Nephron (organoid): Measurements from ENCODE around the gene APBB2.

Experiments
- H3K27ac Mint-ChIP-seq, 3 experiments: 2 replicates each; pipeline ENCODE4 v1.8.0; 2020; ENCODE audit warnings: mixed read lengths in 3 of 3, mild to moderate bottlenecking in 2 of 3, moderate library complexity in 1 of 3
- H3K27me3 Mint-ChIP-seq: 2 replicates; pipeline ENCODE4 v1.8.0; 2021; ENCODE audit warnings: low read depth, mild to moderate bottlenecking, moderate library complexity, mixed read lengths
- H3K36me3 Mint-ChIP-seq: 2 replicates; pipeline ENCODE4 v1.8.0; 2020; ENCODE audit warnings: low read depth, mixed read lengths
- H3K4me1 Mint-ChIP-seq: 2 replicates; pipeline ENCODE4 v1.8.0; 2020; ENCODE audit warnings: mixed read lengths
- H3K4me3 Mint-ChIP-seq, 3 experiments: 2 replicates each; pipeline ENCODE4 v1.8.0; 2020; ENCODE audit warnings: mild to moderate bottlenecking in 3 of 3, mixed read lengths in 3 of 3, moderate library complexity in 2 of 3
- H3K9me3 Mint-ChIP-seq: 2 replicates; pipeline ENCODE4 v1.8.0; 2020; ENCODE audit warnings: mixed read lengths
- TF ChIP-seq, protein P1 (sequence below), 3 experiments: fragments of 200-600 bp; sonication (generic); IDR thresholded peaks; one replicate each; pipeline ENCODE4 v1.5.0; 2021; ENCODE audit warnings: antibody characterized with exemption in 3 of 3; ENCODE audit not compliant: unreplicated experiment in 3 of 3

Gene APBB2

DNA sequence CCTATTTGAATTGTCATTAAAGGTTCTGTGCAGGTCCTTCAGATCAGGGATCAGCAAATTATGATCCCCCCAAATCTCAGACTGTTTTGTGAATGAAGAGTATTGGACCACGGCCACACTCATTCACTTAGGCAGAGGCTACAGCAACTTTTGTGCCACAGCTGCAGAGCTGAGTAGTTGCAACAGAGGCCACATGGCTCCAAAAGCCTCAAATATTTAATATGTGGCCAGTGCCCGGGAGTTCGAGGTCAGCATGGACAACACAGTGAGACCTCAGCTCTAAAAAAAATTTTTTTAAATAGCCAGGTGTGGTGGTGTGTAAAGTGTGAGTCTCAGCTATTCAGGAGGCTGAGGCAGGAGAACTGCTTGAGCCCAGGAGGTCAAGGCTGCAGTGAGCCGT, 363.8 kb downstream of the APBB2 start:
- Mint-ChIP-seq H3K27ac (no peak overlapping the region), H3K36me3 (peaks cover 7% of the 10 kb centered on the region), H3K27me3 (no peaks in the 10 kb centered on the region), H3K9me3 (no peaks in the 10 kb centered on the region), H3K4me1 (peaks cover 18% of the 10 kb centered on the region), H3K4me3 (no peak overlapping the region)
- TF ChIP-seq, protein P1, sequence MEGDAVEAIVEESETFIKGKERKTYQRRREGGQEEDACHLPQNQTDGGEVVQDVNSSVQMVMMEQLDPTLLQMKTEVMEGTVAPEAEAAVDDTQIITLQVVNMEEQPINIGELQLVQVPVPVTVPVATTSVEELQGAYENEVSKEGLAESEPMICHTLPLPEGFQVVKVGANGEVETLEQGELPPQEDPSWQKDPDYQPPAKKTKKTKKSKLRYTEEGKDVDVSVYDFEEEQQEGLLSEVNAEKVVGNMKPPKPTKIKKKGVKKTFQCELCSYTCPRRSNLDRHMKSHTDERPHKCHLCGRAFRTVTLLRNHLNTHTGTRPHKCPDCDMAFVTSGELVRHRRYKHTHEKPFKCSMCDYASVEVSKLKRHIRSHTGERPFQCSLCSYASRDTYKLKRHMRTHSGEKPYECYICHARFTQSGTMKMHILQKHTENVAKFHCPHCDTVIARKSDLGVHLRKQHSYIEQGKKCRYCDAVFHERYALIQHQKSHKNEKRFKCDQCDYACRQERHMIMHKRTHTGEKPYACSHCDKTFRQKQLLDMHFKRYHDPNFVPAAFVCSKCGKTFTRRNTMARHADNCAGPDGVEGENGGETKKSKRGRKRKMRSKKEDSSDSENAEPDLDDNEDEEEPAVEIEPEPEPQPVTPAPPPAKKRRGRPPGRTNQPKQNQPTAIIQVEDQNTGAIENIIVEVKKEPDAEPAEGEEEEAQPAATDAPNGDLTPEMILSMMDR (IDR thresholded peaks at IDR 0.05; ENCODE audit: unreplicated experiment in 3 of 3), result no peak

DNA sequence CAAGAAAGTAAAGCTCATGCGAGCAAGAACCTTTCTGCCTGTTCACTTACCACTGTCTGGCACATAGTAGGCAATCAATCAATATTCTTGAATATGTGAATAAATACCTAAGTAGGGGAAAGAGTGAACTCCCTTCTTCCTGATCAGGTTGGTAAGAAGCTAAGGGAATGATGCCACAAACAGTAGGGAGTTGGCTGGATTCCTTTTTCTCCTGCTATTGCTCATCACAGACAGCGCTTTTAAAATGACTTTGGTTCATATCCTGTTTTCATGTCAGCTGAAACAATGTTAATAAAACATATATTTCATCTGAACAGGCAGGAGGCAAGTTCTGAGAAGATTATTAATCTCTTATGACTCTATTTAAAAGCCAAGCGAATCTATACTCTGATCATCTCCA, 365.4 kb downstream of the APBB2 start:
- Mint-ChIP-seq H3K36me3 (peaks cover 4% of the 10 kb centered on the region), H3K4me1 (peaks cover 25% of the 10 kb centered on the region), H3K27me3 (no peaks in the 10 kb centered on the region), H3K27ac (peak overlapping the region in 1 of 3 experiments; percentile 2), H3K9me3 (no peaks in the 10 kb centered on the region), H3K4me3 (no peak overlapping the region)
- TF ChIP-seq, protein P1 (IDR thresholded peaks at IDR 0.05; ENCODE audit: unreplicated experiment in 3 of 3), result no peak

DNA sequence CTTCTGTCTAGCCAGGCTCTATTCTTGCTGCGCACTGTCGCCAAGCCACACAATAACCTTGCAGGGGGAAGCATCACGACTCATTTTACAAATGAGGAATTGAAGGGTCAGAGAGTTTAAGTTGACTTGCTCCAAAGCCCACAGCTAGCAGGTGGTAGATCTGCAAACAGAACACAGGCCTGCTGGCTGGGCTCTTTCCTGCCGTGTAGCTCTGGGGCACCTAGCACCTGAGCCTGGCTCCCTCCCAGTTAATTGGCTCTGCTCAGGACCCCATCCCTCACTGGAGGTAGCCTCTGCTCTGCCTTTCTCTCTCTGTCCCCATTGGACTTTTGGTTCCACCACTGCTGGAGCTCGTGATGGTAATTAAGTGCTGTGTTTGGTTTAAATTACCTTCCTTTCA, 366.1 kb downstream of the APBB2 start:
- TF ChIP-seq, protein P1 (IDR thresholded peaks at IDR 0.05; ENCODE audit: unreplicated experiment in 3 of 3), result no peak
- Mint-ChIP-seq H3K27ac (peak overlapping the region in 1 of 3 experiments; percentile 2), H3K4me3 (no peak overlapping the region), H3K4me1 (peaks cover 25% of the 10 kb centered on the region), H3K36me3 (no peaks in the 10 kb centered on the region), H3K9me3 (no peaks in the 10 kb centered on the region), H3K27me3 (no peaks in the 10 kb centered on the region)

DNA sequence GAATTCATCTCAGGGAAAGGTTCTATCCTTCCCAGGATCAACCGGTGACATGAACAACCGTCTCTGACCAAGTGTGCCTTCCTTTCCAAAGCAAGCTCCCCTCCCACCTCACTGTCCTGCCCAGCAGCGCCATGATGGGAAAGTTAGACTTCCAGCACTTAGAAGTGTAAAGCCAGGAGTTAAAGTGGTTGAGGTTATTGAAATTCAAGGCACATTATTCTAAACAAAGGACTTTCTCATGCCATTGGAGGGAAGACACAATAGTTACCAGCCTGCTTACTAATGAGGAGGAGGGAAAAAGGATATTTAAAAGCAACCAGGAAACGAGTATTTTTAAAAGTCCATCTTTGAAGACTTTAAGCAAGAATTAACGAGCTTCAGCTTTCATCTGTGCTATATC, 367.8 kb downstream of the APBB2 start:
- H3K27ac Mint-ChIP-seq, result peak overlapping the region in 1 of 3 experiments; percentile 36
- no peak overlapping the region for H3K4me3 Mint-ChIP-seq
- H3K27me3 Mint-ChIP-seq, result no peaks in the 10 kb centered on the region
- no peaks in the 10 kb centered on the region for H3K9me3 Mint-ChIP-seq
- peaks cover 39% of the 10 kb centered on the region for H3K4me1 Mint-ChIP-seq
- no peaks in the 10 kb centered on the region for H3K36me3 Mint-ChIP-seq
- TF ChIP-seq, protein P1 (IDR thresholded peaks at IDR 0.05; ENCODE audit: unreplicated experiment in 3 of 3), result no peak

DNA sequence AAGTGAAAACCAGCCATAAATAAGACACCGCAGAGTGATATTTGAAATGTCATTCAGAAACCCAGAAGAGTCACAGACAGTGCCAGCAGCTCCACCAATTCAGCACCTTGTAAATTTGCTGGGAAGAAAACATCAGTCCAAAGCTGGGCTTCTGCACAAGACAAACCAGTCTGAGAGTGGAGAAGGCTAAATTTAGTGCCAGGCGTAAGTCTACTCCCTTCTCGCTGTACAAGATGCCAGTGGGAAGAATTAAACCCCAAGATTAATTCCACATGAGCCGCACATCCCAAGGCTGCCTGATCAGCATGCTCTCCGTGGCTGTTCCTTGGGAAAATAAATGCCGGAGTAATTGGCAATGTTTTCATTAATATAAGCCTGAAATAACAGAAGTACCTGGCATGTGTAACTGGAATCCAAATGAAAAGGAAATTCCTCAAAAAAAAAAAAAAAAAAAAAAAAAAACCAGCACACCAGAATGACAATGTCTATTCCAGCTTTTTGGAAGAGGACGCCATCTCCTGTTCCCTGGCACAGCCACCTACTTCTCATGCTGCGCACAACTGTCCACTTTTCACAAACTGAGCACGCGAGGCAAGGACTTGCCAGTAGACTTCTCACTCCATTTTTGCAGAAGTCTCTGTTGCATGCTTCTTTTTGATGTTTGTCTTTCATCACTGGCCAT, 369.0 kb downstream of the APBB2 start:
- Mint-ChIP-seq H3K4me1 (peaks cover 44% of the 10 kb centered on the region), H3K36me3 (no peaks in the 10 kb centered on the region), H3K4me3 (no peak overlapping the region), H3K27me3 (no peaks in the 10 kb centered on the region), H3K27ac (peak overlapping the region in 1 of 3 experiments; percentile 63), H3K9me3 (no peaks in the 10 kb centered on the region)
- TF ChIP-seq, protein P1 (IDR thresholded peaks at IDR 0.05; ENCODE audit: unreplicated experiment in 3 of 3), result no peak

DNA sequence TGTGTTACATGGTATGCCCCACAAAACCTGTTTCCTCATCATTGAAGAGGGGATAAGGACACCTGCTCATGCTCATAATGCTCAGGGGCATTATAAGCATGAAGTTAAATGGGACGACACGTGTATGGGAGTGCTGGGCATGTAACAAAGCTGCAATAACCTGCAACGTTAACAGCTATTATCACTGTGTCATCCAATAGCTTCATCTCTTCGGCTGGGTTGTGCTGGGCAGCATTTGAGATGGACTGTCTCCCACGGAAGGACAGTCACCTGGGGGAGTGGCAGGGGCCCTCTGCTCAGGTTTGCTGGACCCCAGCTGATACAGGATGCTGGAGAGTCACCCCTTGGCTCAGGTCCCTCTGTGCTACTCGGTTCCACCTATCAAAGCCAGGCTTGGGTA, 370.1 kb downstream of the APBB2 start:
- peaks cover 42% of the 10 kb centered on the region for H3K4me1 Mint-ChIP-seq

More for the DNA sequence above, 370.1 kb downstream of the APBB2 start:
- TF ChIP-seq, protein P1 (IDR thresholded peaks at IDR 0.05; ENCODE audit: unreplicated experiment in 3 of 3), result no peak
- Mint-ChIP-seq H3K36me3 (no peaks in the 10 kb centered on the region), H3K9me3 (no peaks in the 10 kb centered on the region), H3K27ac (no peak overlapping the region), H3K27me3 (no peaks in the 10 kb centered on the region), H3K4me3 (no peak overlapping the region)
